HG03159 (cell line): ENCODE data around the gene SOCS6.
"Not testable (repeated sequence)": the region's sequence is repeated elsewhere in the genome, so short reads cannot be mapped to it uniquely, and the experiment has no call there.

Experiments
- ATAC-seq: cut with Tn5 transposase; IDR thresholded peaks from one replicate; pipeline ENCODE4 v1.9.1; 2021; ENCODE audit warnings: mild to moderate bottlenecking, moderate library complexity; ENCODE audit not compliant: unreplicated experiment

SOCS6 gene

DNA sequence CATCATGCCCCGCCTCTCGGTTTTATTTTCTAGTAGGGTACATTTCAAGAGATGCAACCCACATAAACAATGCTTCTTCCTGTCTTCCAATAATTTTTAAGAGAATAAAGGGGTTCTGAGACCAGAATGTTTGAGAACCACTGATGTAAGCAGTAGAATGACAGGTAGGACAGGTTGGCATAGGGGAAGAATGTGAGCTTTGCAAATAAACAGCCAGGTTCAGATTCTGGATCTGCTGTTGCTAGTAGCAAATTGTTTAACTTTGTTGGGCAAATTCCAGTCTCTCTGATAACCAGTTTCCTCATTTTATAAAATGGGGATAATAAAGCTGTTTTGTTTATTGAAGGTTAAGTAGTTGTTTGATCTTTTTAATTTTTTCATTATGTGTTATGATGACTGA, 32.8 kb downstream of the SOCS6 start:
- no peak for ATAC-seq

GRCh38 chr18:70322385-70322784, 33.5 kb downstream of the SOCS6 start:
- no peak for ATAC-seq

DNA sequence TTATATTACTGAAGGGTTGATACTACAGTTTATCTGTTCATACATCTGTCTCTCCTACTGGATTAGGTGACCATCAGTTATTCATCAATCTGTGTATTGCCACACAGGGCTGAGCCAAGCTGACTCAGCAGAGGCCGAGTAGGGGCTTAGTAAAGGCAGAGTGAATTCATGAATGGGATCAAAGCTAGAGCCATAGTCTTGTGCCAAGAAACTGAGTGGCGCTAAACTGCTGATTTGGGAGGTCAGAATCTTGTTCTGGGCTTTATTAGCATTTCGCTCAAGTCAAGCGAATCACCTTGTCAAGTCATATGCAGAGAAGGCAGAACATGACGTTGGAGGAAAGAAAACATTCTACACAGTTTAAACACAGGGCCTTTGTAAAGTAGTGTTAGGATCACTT, 34.1 kb downstream of the SOCS6 start:
- no peak for ATAC-seq

DNA sequence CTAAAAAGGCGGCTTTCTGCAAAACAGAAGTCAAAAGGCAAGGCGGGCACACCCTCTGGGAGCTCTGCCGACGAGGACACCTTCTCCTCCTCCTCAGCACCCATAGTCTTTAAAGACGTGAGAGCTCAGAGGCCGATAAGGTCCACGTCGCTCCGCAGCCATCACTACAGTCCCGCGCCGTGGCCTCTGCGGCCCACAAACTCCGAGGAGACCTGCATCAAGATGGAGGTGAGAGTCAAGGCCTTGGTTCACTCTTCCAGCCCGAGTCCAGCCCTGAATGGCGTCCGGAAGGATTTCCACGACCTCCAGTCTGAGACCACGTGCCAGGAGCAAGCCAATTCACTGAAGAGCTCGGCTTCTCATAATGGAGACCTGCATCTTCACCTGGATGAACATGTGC, 36.1 kb downstream of the SOCS6 start:
- no peak for ATAC-seq

GRCh38 chr18:70326255-70326654, 37.4 kb downstream of the SOCS6 start:
- no peak for ATAC-seq

GRCh38 chr18:70328169-70328568, 39.3 kb downstream of the SOCS6 start:
- no peak for ATAC-seq

- ATAC-seq: no peak
These were observed 40.2 kb downstream of the SOCS6 start for GRCh38 chr18:70329071-70329470.

DNA sequence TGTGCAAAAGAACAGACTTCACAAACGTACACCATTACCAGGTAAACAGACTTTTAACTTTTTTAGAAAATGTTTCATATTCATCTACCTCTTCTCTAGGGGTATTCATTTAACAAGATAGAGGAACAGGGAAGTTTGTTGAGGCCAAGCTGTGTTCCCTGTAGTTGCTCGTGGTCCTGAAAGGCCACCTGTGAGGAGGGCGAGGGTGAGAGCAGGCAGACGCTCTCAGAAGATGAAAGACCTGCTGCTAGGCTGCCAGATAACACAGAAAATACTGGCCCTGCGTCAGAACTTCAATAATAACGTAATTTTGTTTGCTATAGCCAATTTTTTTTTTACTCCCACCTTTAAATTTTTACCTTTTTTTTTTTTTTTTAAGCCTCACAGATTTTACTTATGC, 42.0 kb downstream of the SOCS6 start:
- ATAC-seq: no peak

DNA sequence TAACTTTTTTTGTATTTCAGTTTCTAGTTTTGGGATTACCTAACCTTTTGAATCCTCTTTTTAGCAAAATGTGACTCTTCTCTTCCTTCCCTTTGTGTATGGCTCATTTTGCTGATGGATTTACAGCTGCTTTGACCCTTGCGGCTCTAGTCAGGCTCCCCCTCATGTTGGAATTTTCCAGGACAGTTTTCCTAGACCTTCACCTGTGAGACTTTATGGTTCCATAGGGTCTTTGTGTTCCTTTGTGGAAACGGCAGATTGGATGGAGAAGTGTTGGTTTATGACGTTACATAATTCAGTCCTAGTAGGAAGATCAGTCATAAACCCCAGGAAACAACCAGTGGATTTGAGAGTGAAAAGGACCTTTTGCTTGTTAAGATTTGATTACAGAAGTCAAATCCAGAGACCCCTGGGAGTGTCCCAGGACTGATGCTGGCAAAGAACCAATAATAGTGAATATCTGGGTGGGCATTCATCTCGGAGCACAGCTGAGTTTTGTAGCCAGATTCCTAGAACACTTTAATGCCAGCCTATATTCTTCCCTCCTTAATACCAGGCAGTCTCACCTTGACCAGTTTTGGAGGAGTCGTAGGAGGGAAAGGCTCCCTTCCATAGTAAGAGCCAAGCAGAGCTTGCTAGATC, 42.7 kb downstream of the SOCS6 start:
- no peak for ATAC-seq

- ATAC-seq: no peak
These were observed 43.8 kb downstream of the SOCS6 start for GRCh38 chr18:70332694-70333093.

DNA sequence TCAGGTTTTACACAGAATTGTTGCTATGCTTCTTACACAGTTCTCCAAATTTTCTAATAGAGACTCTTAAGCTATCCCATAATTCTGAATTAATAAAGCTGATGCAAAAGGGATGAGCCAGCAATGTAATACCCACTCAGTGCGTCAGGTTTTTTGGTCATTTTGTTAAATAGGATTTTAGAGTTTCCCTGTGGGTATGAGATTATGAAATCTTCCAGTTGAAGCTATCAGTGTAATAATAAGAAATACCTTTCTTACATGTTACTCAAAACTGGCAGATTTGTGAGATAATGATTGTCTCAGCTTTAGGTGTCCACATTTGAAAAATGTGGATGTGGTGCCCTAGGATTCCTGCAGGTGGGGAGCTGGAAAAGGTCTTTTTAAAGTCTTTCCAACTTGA, 44.5 kb downstream of the SOCS6 start:
- ATAC-seq: no peak

DNA sequence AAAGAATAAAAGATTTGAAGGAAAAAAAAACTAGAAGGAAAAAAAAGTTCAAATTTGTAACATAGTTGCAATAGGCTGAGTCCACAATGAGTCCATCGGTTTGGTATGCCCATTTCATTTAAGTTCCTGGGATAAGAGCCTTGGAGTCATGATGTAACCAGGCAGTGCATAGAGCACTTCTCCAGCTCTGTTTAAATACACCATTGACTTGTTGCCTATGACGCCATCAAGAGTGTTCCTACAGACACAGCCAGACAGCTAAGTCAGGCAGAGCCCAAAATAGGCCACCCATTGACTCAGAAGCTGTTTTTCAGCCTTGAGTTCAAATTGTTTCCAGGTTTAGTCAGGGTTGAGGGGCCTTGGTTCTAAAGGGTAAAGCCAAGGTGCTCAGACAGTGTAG, 44.9 kb downstream of the SOCS6 start:
- ATAC-seq: no peak

- no peak for ATAC-seq
These were observed 45.4 kb downstream of the SOCS6 start for GRCh38 chr18:70334264-70334663.

DNA sequence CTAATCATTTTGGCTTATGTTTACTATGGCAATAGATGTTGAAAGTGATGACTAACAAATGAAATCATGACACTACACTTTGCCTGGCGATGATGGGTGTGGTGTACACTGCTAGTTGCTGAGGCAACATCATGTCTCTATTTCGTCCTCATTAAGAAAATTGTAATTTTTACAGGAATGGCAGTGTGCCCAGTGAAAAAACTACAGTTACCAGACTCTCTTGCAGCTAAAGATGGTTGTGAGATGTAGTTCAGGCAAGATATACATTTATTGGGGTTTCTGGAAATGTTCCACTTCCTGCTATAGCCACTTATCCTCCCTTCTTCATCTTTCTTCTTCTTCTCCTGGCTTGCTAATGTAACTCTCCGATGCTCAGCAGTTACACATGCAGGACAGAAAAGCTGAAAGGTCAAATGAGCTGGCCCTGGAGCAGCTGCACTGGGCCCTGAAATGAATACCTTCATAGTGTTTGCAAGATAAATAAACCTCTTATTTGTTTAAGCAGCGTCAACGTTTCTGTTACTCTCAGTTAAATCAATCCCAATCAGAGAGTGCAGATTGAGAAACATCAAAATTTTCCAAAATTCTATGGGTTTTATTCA, 46.0 kb downstream of the SOCS6 start:
- ATAC-seq: no peak

DNA sequence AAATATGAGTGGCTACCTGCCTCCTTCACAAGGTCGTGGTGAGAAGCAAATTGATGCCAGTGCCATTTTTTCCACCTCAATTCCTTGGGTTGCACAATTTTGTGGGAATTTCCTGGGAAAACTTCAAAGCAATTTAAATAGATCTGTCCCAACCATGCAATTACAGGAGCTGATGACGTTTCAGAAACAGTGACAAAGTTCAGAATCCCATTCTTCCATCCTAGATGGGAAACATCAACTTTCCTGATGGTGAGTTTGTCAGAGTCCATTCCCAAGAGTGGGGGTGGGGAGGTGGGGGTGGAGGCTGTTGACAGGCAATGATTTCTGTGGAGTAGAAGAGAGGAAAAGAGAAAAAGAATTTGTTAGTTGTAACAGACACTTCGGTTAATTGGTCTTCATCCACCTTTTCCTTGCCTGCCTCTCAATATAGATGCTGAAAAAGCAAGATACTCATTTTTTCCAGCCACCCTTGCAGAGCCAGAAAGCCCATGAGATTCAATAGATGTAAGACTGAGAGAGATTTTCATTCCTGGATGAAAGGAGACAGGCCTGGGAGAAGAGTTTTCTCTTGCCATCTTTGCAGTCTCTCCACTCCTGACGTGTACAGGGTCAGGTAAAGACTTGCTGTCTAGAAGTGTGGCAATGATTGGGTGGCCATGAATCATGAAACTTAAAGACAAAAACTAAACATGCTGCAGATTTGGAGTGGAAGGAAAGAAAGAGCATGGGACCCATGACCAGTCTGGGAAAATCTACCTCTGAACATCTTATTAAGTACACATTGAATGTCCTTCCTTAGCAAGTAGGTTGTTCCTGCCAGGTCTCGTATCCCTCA, 47.3 kb downstream of the SOCS6 start:
- no peak for ATAC-seq

- ATAC-seq: no peak
These were observed 48.5 kb downstream of the SOCS6 start for GRCh38 chr18:70337139-70337972.

DNA sequence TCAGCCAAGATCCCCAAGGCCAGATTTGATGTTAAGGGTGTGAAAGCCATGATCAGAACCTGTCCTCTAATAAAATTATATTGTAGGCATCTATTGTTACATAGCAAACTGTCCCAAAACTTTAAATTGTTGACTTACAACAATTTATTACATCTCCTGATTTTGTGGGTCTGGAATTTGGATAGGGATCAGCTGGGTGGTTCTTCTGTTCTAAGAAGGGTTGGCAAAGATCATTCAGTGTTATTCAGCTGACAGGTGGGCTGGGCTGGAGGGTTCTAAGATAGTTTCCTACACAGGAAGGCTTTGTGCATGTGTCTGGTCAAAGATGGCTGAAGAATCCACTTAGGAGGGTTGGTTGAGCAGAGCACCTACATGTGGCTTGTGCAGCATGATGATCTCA, 50.0 kb downstream of the SOCS6 start:
- ATAC-seq: no peak

- no peak for ATAC-seq
These were observed 51.1 kb downstream of the SOCS6 start for GRCh38 chr18:70339915-70340314.

DNA sequence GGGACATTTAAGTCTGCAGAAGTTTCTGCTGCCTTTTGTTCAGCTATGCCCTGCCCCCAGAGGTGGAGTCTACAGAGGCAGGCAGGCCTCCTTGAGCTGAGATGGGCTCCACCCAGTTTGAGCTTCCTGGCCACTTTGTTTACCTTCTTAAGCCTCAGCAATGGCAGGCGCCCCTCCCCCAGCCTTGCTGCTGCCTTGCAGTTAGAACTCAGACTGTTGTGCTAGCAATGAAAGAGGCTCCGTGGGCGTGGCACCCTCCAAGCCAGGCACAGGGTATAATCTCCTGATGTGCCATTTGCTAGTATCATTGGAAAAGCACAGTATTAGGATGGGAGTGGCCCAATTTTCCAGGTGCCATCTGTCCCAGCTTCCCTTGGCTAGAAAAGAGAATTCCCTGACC, 59.6 kb downstream of the SOCS6 start:
- ATAC-seq: not testable (repeated sequence)

DNA sequence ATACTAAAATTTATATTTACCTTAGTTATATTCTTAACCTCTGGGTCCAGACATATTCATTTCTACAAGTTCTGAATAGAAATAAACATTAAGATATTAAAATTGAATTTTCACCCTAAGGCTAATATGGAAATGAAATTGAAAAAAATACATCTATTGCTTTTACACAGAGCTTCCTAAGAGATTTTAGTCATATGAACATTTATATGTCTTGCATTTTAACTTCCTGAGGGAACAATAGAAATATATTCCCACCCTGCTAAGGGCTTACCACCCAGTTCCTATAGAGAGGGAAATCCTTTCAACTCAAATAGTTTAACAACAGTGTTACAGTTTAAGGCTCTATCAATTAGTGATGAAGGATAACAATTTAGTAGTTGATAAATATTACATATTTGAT, 60.5 kb downstream of the SOCS6 start:
- no peak for ATAC-seq

DNA sequence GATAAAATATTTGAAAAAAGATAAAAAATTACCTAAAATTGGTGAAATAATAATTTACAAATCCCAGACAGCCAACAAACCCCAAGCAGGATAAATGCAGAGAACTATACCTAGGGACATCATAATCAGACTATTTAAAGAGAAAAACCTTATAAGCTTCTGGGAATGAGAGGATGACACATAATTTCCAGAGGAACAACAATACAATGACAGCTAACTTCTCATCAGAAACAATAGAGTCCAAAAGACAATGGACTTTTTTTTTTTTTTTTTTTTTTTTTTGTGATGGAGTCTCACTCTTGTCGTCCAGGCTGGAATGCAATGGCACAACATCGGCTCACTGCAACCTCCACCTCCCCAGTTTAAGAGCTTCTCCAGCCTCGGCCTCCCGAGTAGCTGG, 65.2 kb downstream of the SOCS6 start:
- ATAC-seq: no peak
